ENCODE measurements around the gene KDM1B. TPM values are rescaled to one million over a fixed set of nuclear protein-coding genes. Genes with fewer than 3 reads are reported as not detected.
A peak's percentile ranks its signal among the peaks of the same experiment; 100 is the strongest.

The KDM1B gene, protein sequence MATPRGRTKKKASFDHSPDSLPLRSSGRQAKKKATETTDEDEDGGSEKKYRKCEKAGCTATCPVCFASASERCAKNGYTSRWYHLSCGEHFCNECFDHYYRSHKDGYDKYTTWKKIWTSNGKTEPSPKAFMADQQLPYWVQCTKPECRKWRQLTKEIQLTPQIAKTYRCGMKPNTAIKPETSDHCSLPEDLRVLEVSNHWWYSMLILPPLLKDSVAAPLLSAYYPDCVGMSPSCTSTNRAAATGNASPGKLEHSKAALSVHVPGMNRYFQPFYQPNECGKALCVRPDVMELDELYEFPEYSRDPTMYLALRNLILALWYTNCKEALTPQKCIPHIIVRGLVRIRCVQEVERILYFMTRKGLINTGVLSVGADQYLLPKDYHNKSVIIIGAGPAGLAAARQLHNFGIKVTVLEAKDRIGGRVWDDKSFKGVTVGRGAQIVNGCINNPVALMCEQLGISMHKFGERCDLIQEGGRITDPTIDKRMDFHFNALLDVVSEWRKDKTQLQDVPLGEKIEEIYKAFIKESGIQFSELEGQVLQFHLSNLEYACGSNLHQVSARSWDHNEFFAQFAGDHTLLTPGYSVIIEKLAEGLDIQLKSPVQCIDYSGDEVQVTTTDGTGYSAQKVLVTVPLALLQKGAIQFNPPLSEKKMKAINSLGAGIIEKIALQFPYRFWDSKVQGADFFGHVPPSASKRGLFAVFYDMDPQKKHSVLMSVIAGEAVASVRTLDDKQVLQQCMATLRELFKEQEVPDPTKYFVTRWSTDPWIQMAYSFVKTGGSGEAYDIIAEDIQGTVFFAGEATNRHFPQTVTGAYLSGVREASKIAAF
- total RNA-seq, result 1 to 10 TPM; 7.7 to 10.0 TPM

GRCh38 chr6:18155150-18155863, at the start of gene KDM1B:
TSS of gene KDM1B (plus strand) at chr6:18155422. CDS start at chr6:18159896, 4,474 bp downstream.
- peaks cover 0 to 4% of the 10 kb centered on the region in 2 donors for H3K9me3 Mint-ChIP-seq
- ATAC-seq (peak; percentile 92 to 96), DNase-seq (ENCODE audit: low spot score in 2 of 2) (peak; percentile 96 to 99)
- H3K27ac Mint-ChIP-seq, result peak within 1 kb of the TSS; percentile 86 to 95
- peaks cover 12 to 21% of the 10 kb centered on the region in 2 donors for H3K36me3 Mint-ChIP-seq

DNA sequence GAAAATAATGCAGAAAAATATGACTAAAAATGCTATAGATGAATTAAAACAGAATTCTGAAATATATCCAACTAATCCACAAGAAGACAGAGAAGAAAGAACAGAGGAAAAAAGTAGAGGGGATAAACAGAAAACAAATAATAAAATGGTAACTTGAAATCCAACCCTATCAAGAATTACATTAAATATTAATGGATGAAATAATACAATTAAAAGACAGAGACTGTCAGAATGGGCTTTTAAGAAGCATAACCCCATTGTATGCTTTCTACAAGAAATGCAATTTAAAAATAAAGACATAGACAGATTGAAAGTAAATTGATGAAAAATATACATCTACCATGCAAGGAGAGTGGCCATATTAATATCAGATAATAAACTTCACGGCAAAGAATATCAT, 48.2 kb upstream of the KDM1B start:
- peaks cover 0 to 7% of the 10 kb centered on the region in 2 donors for H3K36me3 Mint-ChIP-seq
- DNase-seq (ENCODE audit: low spot score in 2 of 2) (no peak), ATAC-seq (no peak)
- H3K27ac Mint-ChIP-seq, result no peak overlapping the region
- peaks cover 0 to 26% of the 10 kb centered on the region in 2 donors for H3K9me3 Mint-ChIP-seq

- Mint-ChIP-seq H3K36me3 (peaks cover 0 to 7% of the 10 kb centered on the region in 2 donors), H3K9me3 (peaks cover 0 to 28% of the 10 kb centered on the region in 2 donors), H3K27ac (no peak overlapping the region)
- ATAC-seq (peak in 1 of 2 donors; percentile 43), DNase-seq (ENCODE audit: low spot score in 2 of 2) (no peak)
These were observed 45.1 kb upstream of the KDM1B start for GRCh38 chr6:18110162-18110561.

DNA sequence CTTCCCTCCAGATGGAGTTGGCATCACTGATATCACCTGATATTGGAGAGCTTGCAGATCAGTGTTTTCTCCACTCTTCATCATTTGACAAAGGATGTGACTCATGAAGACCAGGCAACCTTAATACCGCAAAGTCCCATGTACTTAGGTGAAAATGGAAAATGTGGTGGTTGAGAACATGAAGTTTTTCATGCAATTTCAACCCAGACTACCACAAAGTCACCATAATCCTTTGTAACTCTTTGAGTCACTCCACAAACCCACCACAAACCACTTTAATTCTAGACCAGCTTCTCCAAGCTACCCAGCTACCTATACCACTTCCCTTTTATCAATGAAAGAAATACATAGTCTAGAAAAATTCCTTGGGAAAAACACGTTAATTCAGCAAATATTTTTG, 39.9 kb upstream of the KDM1B start:
- Mint-ChIP-seq H3K27ac (peak overlapping the region in 1 of 2 donors; percentile 71), H3K36me3 (peaks cover 16 to 17% of the 10 kb centered on the region in 2 donors), H3K9me3 (peaks cover 0 to 18% of the 10 kb centered on the region in 2 donors)
- DNase-seq (ENCODE audit: low spot score in 2 of 2) (peak in 1 of 2 donors; percentile 40), ATAC-seq (peak; percentile 93 to 97)

DNA sequence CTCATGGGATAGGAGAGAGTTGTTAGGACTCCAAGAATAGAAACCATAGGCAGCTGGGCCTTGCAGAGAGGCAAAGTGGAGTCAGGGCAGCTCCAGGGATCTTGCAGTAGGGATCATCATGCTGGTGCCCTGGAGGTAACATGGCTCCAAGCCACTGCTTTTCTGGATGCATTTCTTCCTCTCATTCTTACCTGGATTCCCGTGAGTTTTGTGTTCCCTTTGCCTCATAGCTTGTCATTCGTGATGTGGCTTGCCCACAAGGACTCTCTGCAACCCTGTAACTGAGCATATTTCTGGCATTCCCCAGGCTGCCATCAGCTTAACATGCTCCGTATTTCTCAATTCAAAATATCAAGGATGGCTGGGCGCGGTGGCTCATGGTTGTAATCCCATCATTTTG, 38.1 kb upstream of the KDM1B start:
- no peak overlapping the region for H3K27ac Mint-ChIP-seq
- DNase-seq (ENCODE audit: low spot score in 2 of 2) (no peak), ATAC-seq (no peak)
- H3K36me3 Mint-ChIP-seq, result peaks cover 16 to 17% of the 10 kb centered on the region in 2 donors
- peaks cover 0 to 18% of the 10 kb centered on the region in 2 donors for H3K9me3 Mint-ChIP-seq

DNA sequence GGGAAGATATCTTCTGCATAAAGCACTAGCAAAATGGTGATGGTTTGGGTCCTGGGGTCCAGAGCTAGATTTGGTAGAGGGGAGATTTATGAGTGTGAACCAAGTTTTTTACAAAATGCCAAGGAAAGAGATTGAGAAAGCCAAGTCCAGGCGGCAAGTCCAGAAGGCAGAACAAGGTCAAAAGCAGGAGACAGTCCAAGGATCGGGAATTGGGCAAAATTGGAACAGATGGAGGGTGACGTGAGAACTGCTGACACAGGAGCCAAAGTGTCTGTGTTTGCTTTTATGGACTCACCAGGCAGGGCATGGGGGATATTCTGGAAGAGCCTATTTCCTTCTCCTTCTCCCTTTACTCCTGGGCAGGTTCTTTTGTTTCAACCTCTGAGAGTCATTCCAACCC, 36.9 kb upstream of the KDM1B start:
- peaks cover 12 to 22% of the 10 kb centered on the region in 2 donors for H3K36me3 Mint-ChIP-seq
- peaks cover 0 to 18% of the 10 kb centered on the region in 2 donors for H3K9me3 Mint-ChIP-seq
- DNase-seq (ENCODE audit: low spot score in 2 of 2) (no peak), ATAC-seq (no peak)
- no peak overlapping the region for H3K27ac Mint-ChIP-seq

GRCh38 chr6:18119236-18119635, 36.0 kb upstream of the KDM1B start:
- ATAC-seq, result no peak
- Mint-ChIP-seq H3K36me3 (peaks cover 9 to 22% of the 10 kb centered on the region in 2 donors), H3K9me3 (peaks cover 0 to 17% of the 10 kb centered on the region in 2 donors), H3K27ac (no peak overlapping the region)
- no peak for DNase-seq (ENCODE audit: low spot score in 2 of 2)

GRCh38 chr6:18121580-18122127, 33.6 kb upstream of the KDM1B start:
- H3K9me3 Mint-ChIP-seq, result peaks cover 0 to 12% of the 10 kb centered on the region in 2 donors
- H3K36me3 Mint-ChIP-seq, result peaks cover 9 to 22% of the 10 kb centered on the region in 2 donors
- H3K27ac Mint-ChIP-seq, result no peak overlapping the region
- no peak for ATAC-seq
- no peak for DNase-seq (ENCODE audit: low spot score in 2 of 2)

DNA sequence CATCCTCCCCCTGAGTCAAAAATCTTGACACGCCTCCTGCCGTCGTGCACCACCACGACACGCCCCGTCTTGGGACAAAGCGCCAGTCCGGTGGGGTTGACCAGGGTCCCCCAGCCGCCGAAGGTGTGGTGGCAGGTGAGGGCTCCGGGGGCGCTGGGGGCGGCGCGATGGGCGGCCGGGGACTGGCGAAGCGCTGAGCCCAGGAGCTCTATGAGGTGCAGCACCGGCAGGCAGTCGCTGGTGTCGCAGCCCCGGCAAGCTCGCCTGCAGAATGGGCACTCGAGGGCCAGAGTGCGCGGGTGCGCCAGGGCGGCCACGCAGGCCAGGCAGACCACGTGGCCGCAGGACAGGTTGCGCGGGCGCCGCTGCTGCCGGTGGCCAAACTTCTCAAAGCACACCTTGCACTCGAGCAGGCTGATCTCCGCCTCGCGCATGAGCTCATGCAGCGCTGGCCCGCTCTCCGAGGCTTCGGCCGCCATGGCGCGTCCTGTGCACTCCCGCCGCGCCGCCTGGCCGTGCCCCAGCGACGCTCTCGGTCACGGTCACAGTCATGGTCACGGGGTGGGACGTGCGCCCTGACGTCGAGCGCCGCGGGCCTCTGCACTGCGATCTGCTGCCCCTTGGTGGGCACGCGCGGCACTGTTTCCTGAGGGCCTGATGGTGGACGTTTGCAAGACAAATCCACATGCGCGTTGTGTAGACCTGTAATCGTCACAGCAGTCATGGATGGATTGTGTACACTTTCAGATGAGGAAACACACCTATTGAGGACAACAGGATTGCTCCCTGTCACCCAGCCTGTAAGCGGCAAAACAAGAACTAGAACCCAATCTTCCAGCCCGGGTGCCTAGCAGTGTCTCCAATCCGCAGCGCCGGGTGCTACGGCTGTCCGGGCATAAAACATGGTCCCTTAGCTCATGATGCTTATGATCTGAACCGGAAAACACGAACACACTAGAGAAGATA, 32.8 kb upstream of the KDM1B start, which contains the start of gene NHLRC1:
NHLRC1 (minus strand) TSS at position 550 of the 966 bp plus-strand sequence; CDS start at position 479, 71 bp downstream.
- ATAC-seq (peak; percentile 99), DNase-seq (ENCODE audit: low spot score in 2 of 2) (peak; percentile 65 to 73)
- Mint-ChIP-seq H3K27ac (no peak within 1 kb of the TSS), H3K9me3 (peaks cover 0 to 12% of the 10 kb centered on the region in 2 donors), H3K36me3 (peaks cover 9 to 22% of the 10 kb centered on the region in 2 donors)

- no peaks in the 10 kb centered on the region for H3K9me3 Mint-ChIP-seq
- ATAC-seq (no peak), DNase-seq (ENCODE audit: low spot score in 2 of 2) (no peak)
- no peak overlapping the region for H3K27ac Mint-ChIP-seq
- peaks cover 0 to 11% of the 10 kb centered on the region in 2 donors for H3K36me3 Mint-ChIP-seq
These were observed 29.1 kb upstream of the KDM1B start for GRCh38 chr6:18126121-18126520.

DNA sequence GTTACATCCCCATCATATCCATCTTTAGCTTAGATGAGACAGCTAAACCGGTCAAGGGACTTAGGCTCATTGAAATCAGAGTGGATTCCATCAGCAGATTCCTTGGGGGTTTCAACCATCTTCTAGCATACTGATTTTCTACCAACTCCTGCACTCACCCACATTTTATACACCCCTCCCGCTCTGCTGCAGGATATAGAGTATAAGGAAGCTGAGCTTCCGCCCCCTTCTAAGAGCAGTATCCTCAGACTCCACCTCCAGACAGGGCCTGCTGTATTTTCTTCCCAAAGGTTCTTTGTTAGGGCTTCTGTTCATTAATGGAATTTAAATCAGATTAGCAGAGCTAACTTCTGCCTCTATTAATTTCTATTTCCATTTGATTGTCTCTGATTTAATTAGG, 22.9 kb upstream of the KDM1B start:
- no peaks in the 10 kb centered on the region for H3K9me3 Mint-ChIP-seq
- ATAC-seq, result no peak
- no peak overlapping the region for H3K27ac Mint-ChIP-seq
- no peak for DNase-seq (ENCODE audit: low spot score in 2 of 2)
- peaks cover 12 to 18% of the 10 kb centered on the region in 2 donors for H3K36me3 Mint-ChIP-seq

DNA sequence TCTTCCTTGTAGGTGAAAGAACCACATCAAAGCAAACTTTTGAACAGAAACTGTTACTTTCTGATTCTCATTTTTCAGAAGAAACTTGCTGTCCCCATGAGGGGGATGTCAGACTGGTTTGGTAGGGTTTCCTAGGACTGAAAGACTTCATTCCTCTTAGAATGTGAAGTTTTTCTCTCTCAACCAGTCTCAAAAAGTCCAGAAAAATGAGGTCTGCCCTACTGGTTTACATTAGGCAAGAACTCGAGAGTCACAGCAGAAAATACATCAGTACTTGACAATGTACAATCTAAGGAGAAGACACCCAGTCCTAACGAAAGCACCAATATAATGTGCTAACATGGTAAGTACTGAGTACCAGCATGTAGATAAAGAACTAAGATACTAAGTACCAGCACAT, 20.1 kb upstream of the KDM1B start:
- no peak for DNase-seq (ENCODE audit: low spot score in 2 of 2)
- no peak for ATAC-seq
- peaks cover 16 to 18% of the 10 kb centered on the region in 2 donors for H3K36me3 Mint-ChIP-seq

GRCh38 chr6:18136260-18136659, 19.0 kb upstream of the KDM1B start:
- Mint-ChIP-seq H3K27ac (no peak overlapping the region), H3K36me3 (peaks cover 18 to 20% of the 10 kb centered on the region in 2 donors), H3K9me3 (no peaks in the 10 kb centered on the region)
- no peak for DNase-seq (ENCODE audit: low spot score in 2 of 2)
- ATAC-seq, result no peak

More for the DNA sequence above, 20.1 kb upstream of the KDM1B start:
- Mint-ChIP-seq H3K27ac (no peak overlapping the region), H3K9me3 (no peaks in the 10 kb centered on the region)

GRCh38 chr6:18138906-18139305, 16.3 kb upstream of the KDM1B start:
- H3K9me3 Mint-ChIP-seq, result no peaks in the 10 kb centered on the region
- DNase-seq (ENCODE audit: low spot score in 2 of 2), result no peak
- H3K27ac Mint-ChIP-seq, result no peak overlapping the region
- H3K36me3 Mint-ChIP-seq, result peaks cover 10 to 28% of the 10 kb centered on the region in 2 donors
- no peak for ATAC-seq

DNA sequence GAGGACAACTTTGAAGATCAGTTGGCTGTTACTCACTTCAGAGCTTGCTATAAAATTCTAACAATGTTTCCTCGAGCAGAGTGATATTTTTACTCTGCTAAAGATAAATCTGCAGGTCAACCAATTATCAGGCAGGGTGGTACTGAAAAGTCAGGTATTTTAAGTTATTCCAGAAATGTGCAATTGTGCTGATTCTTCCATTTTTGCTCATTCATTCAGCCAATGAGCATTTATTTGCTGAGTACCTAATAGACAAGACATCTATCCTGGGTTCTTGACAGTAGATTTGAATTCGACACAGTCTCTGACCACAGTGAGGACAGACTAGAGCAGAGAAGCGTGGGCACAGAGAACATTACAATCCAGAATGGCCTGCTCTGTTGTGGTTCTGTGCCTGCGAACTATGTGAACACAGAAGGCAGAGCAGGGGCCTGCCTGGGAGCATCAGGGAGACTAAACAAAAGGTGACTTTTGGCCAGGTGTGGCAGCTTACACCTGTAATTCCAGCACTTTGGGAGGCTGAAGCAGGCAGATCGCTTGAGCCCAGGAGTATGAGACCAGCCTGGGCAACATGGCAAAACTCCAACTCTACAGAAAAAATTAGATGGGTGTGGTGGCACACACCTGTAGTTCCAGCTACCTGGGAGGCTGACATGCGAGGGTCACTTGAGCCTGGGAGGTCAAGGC, 15.1 kb upstream of the KDM1B start:
- Mint-ChIP-seq H3K9me3 (no peaks in the 10 kb centered on the region), H3K27ac (no peak overlapping the region), H3K36me3 (peaks cover 10 to 27% of the 10 kb centered on the region in 2 donors)
- ATAC-seq, result no peak
- no peak for DNase-seq (ENCODE audit: low spot score in 2 of 2)

Measured in activated naive CD4-positive, alpha-beta T cell treated with anti-CD3 and anti-CD28 coated beads, Interleukin-2, amount 50 U/mL, for 72 hours (primary cell).